BJ (cell line): ENCODE results near the gene CS. TPM values are rescaled to one million over a fixed set of nuclear protein-coding genes. Genes with fewer than 3 reads are reported as not detected.

Experiments used
- CTCF ChIA-PET: fragments of 350-600 bp; formaldehyde crosslinking; extraction: SDS; loops from one replicate; lab custom pipeline; 2021; ENCODE audit warnings: antibody characterized with exemption, inconsistent platforms; lab: Yijun Ruan, JAX
- POLR2A ChIA-PET: fragments of 300-600 bp; sonication (Branson Sonifier 250); formaldehyde crosslinking; extraction: SDS; loops from one replicate; lab custom pipeline; 2021; ENCODE audit warnings: antibody characterized with exemption; lab: Charles Lee
- DNase-seq: peaks from one replicate; pipeline ENCODE4 v3.0.0-alpha.2; 2011; ENCODE audit warnings: low read depth
- H3K27me3 ChIP-seq: 2 replicates; pipeline ENCODE4 v1.6.0; 2011; ENCODE audit warnings: low read length; ENCODE audit not compliant: control insufficient read depth, insufficient read depth
- H3K36me3 ChIP-seq: 2 replicates; pipeline ENCODE4 v1.5.1; 2011; ENCODE audit warnings: low read length; ENCODE audit not compliant: control insufficient read depth, insufficient read depth
- H3K4me3 ChIP-seq: 2 replicates; pipeline ENCODE4 v1.5.1; 2011; ENCODE audit warnings: low read depth, mild to moderate bottlenecking, control low read depth, low read length
- polyA plus RNA-seq: library from polyadenylated mRNA; depleted of rRNA; stranded (reverse); fragments of >200 nt; gene quantifications from 2 replicates; pipeline ENCODE4 v1.2.3, GENCODE V29; 2011
- TF ChIP-seq, protein P1 (sequence below): IDR thresholded peaks from 2 replicates; pipeline ENCODE4 v1.5.1; 2011; ENCODE audit warnings: low read depth, mild to moderate bottlenecking, control low read depth, inconsistent platforms, low read length, moderate library complexity; ENCODE audit not compliant: insufficient read depth

CS gene
- polyA plus RNA-seq, 1 experiment, result 150 TPM

DNA sequence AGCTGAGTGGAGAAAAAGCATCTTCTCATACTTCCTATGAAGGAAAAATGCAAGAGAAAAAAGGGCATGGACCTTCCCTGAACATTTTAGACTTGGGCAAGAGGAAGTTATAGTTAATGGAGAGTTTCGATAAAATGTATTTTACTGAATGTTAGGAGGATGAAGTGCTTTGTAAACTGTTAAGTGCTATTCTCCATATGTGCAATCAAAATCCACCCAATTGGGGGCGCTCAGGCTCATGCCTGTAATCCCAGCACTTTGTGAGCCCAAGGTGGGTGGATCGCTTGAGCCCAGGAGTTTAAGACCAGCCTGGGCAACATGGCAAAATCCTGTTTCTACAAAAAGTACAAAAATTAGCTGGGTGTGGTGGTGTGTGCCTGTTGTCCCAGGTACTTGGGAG lies 17.5 kb upstream of the CS start:
- POLR2A ChIA-PET, result no interaction called here
- TF ChIP-seq, protein P1, sequence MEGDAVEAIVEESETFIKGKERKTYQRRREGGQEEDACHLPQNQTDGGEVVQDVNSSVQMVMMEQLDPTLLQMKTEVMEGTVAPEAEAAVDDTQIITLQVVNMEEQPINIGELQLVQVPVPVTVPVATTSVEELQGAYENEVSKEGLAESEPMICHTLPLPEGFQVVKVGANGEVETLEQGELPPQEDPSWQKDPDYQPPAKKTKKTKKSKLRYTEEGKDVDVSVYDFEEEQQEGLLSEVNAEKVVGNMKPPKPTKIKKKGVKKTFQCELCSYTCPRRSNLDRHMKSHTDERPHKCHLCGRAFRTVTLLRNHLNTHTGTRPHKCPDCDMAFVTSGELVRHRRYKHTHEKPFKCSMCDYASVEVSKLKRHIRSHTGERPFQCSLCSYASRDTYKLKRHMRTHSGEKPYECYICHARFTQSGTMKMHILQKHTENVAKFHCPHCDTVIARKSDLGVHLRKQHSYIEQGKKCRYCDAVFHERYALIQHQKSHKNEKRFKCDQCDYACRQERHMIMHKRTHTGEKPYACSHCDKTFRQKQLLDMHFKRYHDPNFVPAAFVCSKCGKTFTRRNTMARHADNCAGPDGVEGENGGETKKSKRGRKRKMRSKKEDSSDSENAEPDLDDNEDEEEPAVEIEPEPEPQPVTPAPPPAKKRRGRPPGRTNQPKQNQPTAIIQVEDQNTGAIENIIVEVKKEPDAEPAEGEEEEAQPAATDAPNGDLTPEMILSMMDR, result no peak
- Histone ChIP-seq H3K4me3 (no peak overlapping the region), H3K36me3 (peaks cover 4% of the 10 kb centered on the region; the same call in 1 of the 2 replicates), H3K27me3 (no peaks in the 10 kb centered on the region)
- CTCF ChIA-PET, result interaction anchor here (1.6 kb wide), 1 partner anchor 16 kb away, joined by 5 read pairs; the partner anchor contains the start of gene PAN2
- DNase-seq, result no peak

DNA sequence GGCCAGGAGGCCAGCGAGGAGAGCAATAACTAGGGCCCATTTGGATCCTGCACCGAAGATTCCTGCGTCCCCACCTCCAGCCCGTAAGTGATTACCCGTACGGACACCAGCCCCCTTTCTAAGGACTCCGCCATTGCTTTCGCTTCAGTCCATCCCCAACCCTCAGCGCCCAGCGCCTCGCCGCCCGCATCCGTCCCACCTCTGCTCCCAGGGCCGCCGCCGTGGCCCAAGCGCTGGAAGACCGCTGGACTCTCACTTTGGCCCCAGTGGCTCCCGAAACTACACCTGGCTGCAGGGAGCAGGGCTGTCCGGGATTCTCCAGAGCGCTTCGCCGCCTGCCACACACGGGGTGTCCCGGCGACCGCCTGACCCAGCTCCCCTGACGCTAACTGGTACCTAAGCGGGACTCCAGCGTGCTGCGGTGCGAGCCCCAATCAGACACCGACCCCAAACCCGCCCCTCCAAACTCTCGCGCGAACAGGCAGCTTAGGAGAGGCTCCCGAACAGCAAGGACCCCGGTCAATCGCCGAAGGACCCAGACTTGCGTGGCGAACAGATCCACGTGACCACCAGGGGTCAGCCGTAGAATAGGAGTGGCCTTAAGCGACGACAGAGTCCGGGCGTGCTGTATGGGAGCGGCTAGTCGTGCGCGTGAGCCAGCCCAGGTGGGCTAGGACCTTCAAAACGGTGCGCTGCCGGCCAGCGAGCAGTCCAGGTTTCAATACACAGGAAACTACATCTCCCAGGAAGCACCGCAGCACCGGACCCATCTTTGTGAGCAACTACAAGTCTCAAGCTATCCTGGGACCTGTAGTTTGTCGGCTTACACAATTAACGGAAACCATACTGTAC lies 15.7 kb upstream of the CS start, which contains the start of gene CNPY2:
Gene CNPY2 (minus strand): TSS at position 367 of the 852 bp plus-strand sequence. CDS start 771 bp downstream, outside the sequence.
- Histone ChIP-seq H3K4me3 (peak within 1 kb of the TSS; percentile 75), H3K36me3 (peaks cover 7% of the 10 kb centered on the region), H3K27me3 (no peaks in the 10 kb centered on the region)
- CTCF ChIA-PET, result interaction anchor here (0.6 to 1.7 kb wide), 10 partner anchors 9 to 197 kb away, joined by 3 to 5 read pairs (median 4); partner anchors contain the start of gene ZC3H10
- TF ChIP-seq, protein P1, result no peak
- DNase-seq, result peak; percentile 84
- POLR2A ChIA-PET, result interaction anchor here (0.6 to 1.2 kb wide), 4 partner anchors 18 to 158 kb away, joined by 4 to 8 read pairs (median 6); partner anchors contain the start of genes MYL6, PAN2 and RNF41

DNA sequence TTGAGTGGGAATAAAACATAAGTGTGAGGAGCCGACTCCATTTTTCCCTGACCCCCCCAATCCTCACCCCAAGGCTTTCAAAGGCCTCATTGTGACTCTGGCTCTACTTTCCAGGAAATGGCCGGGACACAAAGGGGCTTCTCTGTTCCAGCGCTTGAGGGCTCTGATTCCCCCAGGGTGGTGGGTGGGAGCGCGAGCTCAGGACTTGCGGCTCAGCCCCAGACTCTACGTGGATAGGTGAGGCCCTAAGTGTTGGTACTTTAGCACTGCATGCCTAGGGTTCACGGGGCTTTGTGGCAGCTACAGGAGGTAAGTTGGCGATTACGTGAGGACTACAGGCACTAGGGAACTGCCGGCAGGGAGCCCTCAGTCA lies 15.1 kb upstream of the CS start:
- no peaks in the 10 kb centered on the region for H3K27me3 ChIP-seq
- ChIA-PET CTCF (interaction anchor here (0.6 to 1.7 kb wide), 8 partner anchors 9 to 196 kb away, joined by 3 to 5 read pairs (median 4); partner anchors contain the start of gene ZC3H10), POLR2A (interaction anchor here (1.1 to 1.2 kb wide), 3 partner anchors 18 to 93 kb away, joined by 4 to 7 read pairs (median 4); partner anchors contain the start of genes PAN2 and RNF41)
- peak overlapping the region; percentile 75 for H3K4me3 ChIP-seq
- TF ChIP-seq, protein P1, result no peak
- peaks cover 11% of the 10 kb centered on the region for H3K36me3 ChIP-seq
- DNase-seq, result no peak

DNA sequence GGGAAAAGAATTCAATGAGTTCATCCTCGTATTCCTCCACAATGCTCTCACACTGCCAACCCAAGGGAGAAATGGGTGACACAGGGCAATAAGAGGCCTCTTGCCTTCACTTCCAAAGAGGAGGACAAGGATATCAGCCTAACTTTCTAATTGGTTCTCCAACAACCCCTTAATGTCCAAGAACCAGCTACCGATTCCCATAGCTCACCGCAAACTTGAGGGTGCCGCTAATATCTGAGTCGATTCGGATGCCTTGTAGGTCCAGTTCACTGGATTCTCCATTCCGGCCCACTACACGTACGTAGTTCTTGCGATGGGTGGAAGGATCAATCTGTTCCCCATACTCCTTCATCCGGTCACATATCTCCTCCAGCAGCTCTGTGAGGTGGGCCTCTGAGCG lies 10.9 kb upstream of the CS start:
- Histone ChIP-seq H3K4me3 (no peak overlapping the region), H3K36me3 (peaks cover 11% of the 10 kb centered on the region), H3K27me3 (no peaks in the 10 kb centered on the region)
- ChIA-PET POLR2A (interaction anchor here (0.5 to 0.6 kb wide), 2 partner anchors 9 to 211 kb away, joined by 6 read pairs; partner anchors contain the start of gene RBMS2), CTCF (no interaction called here)
- TF ChIP-seq, protein P1, result no peak
- DNase-seq, result no peak

DNA sequence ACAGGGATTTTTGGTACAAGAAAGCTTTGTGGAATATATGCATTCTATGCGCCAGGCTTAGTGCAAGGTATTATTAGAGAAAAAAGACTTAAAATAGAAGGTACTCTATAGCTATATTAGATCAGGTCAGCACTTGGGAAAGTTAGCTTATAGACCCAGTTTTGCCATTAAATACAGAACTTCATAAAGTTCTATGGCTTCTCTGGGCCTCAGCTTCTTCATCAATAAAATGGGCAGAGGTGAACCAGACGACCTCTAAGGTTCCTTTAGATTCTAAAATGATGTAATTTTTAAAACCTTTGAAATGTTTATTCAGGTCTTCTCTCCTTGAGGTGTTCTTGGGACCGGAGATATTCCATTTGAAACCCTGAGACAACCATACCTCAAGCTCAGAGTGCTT lies 8.6 kb upstream of the CS start:
- TF ChIP-seq, protein P1, result no peak
- Histone ChIP-seq H3K27me3 (no peaks in the 10 kb centered on the region), H3K36me3 (peaks cover 11% of the 10 kb centered on the region), H3K4me3 (no peak overlapping the region)
- ChIA-PET CTCF (interaction anchor here (0.7 to 1.4 kb wide), 4 partner anchors 25 to 119 kb away, joined by 3 to 6 read pairs (median 4); partner anchors contain the start of genes ANKRD52, PAN2 and SMARCC2), POLR2A (no interaction called here)
- DNase-seq, result no peak
